HG03066 (cell line): ENCODE measurements around the gene BRAT1.
"Not testable (repeated sequence)": the region's sequence is repeated elsewhere in the genome, so short reads cannot be mapped to it uniquely, and the experiment has no call there.

Experiments used
- ATAC-seq: cut with Tn5 transposase; IDR thresholded peaks from one replicate; pipeline ENCODE4 v1.9.1; 2021; ENCODE audit warnings: low read depth; ENCODE audit not compliant: unreplicated experiment

BRAT1 gene

GRCh38 chr7:2555121-2556052, at the start of gene BRAT1:
Gene BRAT1 (minus strand): TSS chr7:2555524. CDS start chr7:2554431, 1,093 bp downstream.
- ATAC-seq = peak; percentile 72

- no peak for ATAC-seq
Measured at GRCh38 chr7:2604608-2605174, 49.4 kb upstream of the BRAT1 start.

GRCh38 chr7:2603044-2603965, 48.0 kb upstream of the BRAT1 start:
- ATAC-seq = no peak

- ATAC-seq = no peak
Measured at GRCh38 chr7:2602406-2603043, 47.2 kb upstream of the BRAT1 start.

GRCh38 chr7:2601907-2602306, 46.6 kb upstream of the BRAT1 start:
- ATAC-seq = no peak

- ATAC-seq = no peak
Measured at GRCh38 chr7:2601065-2601464, 45.7 kb upstream of the BRAT1 start.

GRCh38 chr7:2598154-2598823, 43.0 kb upstream of the BRAT1 start:
- ATAC-seq = no peak

GRCh38 chr7:2597273-2597640, 41.9 kb upstream of the BRAT1 start:
- no peak for ATAC-seq

- no peak for ATAC-seq
Measured at GRCh38 chr7:2596464-2597272, 41.3 kb upstream of the BRAT1 start.

GRCh38 chr7:2595258-2595860, 40.0 kb upstream of the BRAT1 start:
- ATAC-seq = no peak

GRCh38 chr7:2594599-2594998, 39.3 kb upstream of the BRAT1 start:
- no peak for ATAC-seq

GRCh38 chr7:2593036-2593727, 37.9 kb upstream of the BRAT1 start:
- no peak for ATAC-seq

- ATAC-seq = no peak
Measured at GRCh38 chr7:2592375-2592865, 37.1 kb upstream of the BRAT1 start.

GRCh38 chr7:2589941-2590340, 34.6 kb upstream of the BRAT1 start:
- ATAC-seq = not testable (repeated sequence)

GRCh38 chr7:2589341-2589740, 34.0 kb upstream of the BRAT1 start:
- no peak for ATAC-seq

GRCh38 chr7:2587778-2588177, 32.5 kb upstream of the BRAT1 start:
- no peak for ATAC-seq

GRCh38 chr7:2587134-2587533, 31.8 kb upstream of the BRAT1 start:
- no peak for ATAC-seq
